Measurements from ENCODE around the gene FAF1. TPM values are rescaled to one million over a fixed set of nuclear protein-coding genes. Genes with fewer than 3 reads are reported as not detected.
"Not testable (repeated sequence)": the region's sequence is repeated elsewhere in the genome, so short reads cannot be mapped to it uniquely, and the experiment has no call there.

The FAF1 gene
- 10 to 100 TPM; 39.7 to 60.6 (median 42.9) TPM for total RNA-seq

GRCh38 chr1:50959913-50960844 is at the start of gene FAF1:
Gene FAF1, minus strand, starts transcription at chr1:50960267. Its CDS starts 456 bp downstream, at chr1:50959811.
- H3K36me3 ChIP-seq, result no peaks in the 10 kb centered on the region
- H3K4me1 ChIP-seq, result peaks cover 21 to 34% (median 27%) of the 10 kb centered on the region in 4 donors
- no peaks in the 10 kb centered on the region for H3K9me3 ChIP-seq
- H3K27ac ChIP-seq (replicated peaks in 1 of 4), result peak within 1 kb of the TSS; percentile 82 to 91 (median 87)
- DNase-seq (ENCODE audit: extremely low spot score), result peak; percentile 99
- peak within 1 kb of the TSS; percentile 68 to 89 (median 72) for H3K4me3 ChIP-seq
- H3K27me3 ChIP-seq, result no peaks in the 10 kb centered on the region
- under 1% methylated on average over 11 of the region's 80 CpGs for WGBS
- TF ChIP-seq POLR2AphosphoS5 (IDR thresholded peaks at IDR 0.05) (peak; percentile 98), CTCF (IDR thresholded peaks at IDR 0.05) (peak; percentile 25 to 32 (median 31)), EP300 (IDR thresholded peaks at IDR 0.05) (no peak), POLR2A (IDR thresholded peaks at IDR 0.05; ENCODE audit: low read depth) (peak; percentile 92)
- intact Hi-C loops (cut with DNase I), result no loop called here

- DNase-seq (ENCODE audit: extremely low spot score), result no peak
- H3K4me3 ChIP-seq, result no peak overlapping the region
- H3K27ac ChIP-seq (replicated peaks in 1 of 4), result no peak overlapping the region
- intact Hi-C loops (cut with DNase I), result no loop called here
- H3K27me3 ChIP-seq, result no peaks in the 10 kb centered on the region
- WGBS, result 64% methylated on average over 3 of the region's 3 CpGs
- H3K4me1 ChIP-seq, result no peaks in the 10 kb centered on the region
- H3K9me3 ChIP-seq, result peaks cover 0 to 10% (median 2%) of the 10 kb centered on the region in 4 donors
- TF ChIP-seq POLR2A (IDR thresholded peaks at IDR 0.05; ENCODE audit: low read depth) (no peak), POLR2AphosphoS5 (IDR thresholded peaks at IDR 0.05) (no peak), EP300 (IDR thresholded peaks at IDR 0.05) (no peak), CTCF (IDR thresholded peaks at IDR 0.05) (no peak)
- no peaks in the 10 kb centered on the region for H3K36me3 ChIP-seq
These were observed 49.3 kb upstream of the FAF1 start for GRCh38 chr1:51009381-51009780.

- H3K36me3 ChIP-seq; intact Hi-C loops (cut with DNase I); H3K4me3 ChIP-seq; H3K27me3 ChIP-seq; DNase-seq (ENCODE audit: extremely low spot score); H3K4me1 ChIP-seq; H3K27ac ChIP-seq (replicated peaks in 1 of 4); H3K9me3 ChIP-seq: not testable (repeated sequence)
- 82% methylated on average over 4 of the region's 4 CpGs for WGBS
These were observed 45.5 kb upstream of the FAF1 start for GRCh38 chr1:51005549-51005948.

GRCh38 chr1:51002516-51002915 is 42.4 kb upstream of the FAF1 start:
- no peak overlapping the region for H3K4me3 ChIP-seq
- intact Hi-C loops (cut with DNase I), result no loop called here
- H3K9me3 ChIP-seq, result no peaks in the 10 kb centered on the region
- no peak overlapping the region for H3K27ac ChIP-seq (replicated peaks in 1 of 4)
- no peaks in the 10 kb centered on the region for H3K27me3 ChIP-seq
- TF ChIP-seq CTCF (IDR thresholded peaks at IDR 0.05) (no peak), POLR2AphosphoS5 (IDR thresholded peaks at IDR 0.05) (no peak), EP300 (IDR thresholded peaks at IDR 0.05) (no peak), POLR2A (IDR thresholded peaks at IDR 0.05; ENCODE audit: low read depth) (no peak)
- 92% methylated on average over 6 of the region's 6 CpGs for WGBS
- peaks cover 0 to 6% (median 0%) of the 10 kb centered on the region in 4 donors for H3K36me3 ChIP-seq
- no peaks in the 10 kb centered on the region for H3K4me1 ChIP-seq
- DNase-seq (ENCODE audit: extremely low spot score), result no peak

- no peak for TF ChIP-seq POLR2A (IDR thresholded peaks at IDR 0.05; ENCODE audit: low read depth)
- no peak for TF ChIP-seq POLR2AphosphoS5 (IDR thresholded peaks at IDR 0.05)
- no peak for TF ChIP-seq EP300 (IDR thresholded peaks at IDR 0.05)
- TF ChIP-seq CTCF (IDR thresholded peaks at IDR 0.05), result no peak
- peaks cover 0 to 6% (median 0%) of the 10 kb centered on the region in 4 donors for H3K36me3 ChIP-seq
- H3K27me3 ChIP-seq, result no peaks in the 10 kb centered on the region
- no peak overlapping the region for H3K4me3 ChIP-seq
- 70% methylated on average over 2 of the region's 2 CpGs for WGBS
- H3K9me3 ChIP-seq, result no peaks in the 10 kb centered on the region
- no peaks in the 10 kb centered on the region for H3K4me1 ChIP-seq
- intact Hi-C loops (cut with DNase I), result no loop called here
- DNase-seq (ENCODE audit: extremely low spot score), result no peak
- no peak overlapping the region for H3K27ac ChIP-seq (replicated peaks in 1 of 4)
These were observed 40.6 kb upstream of the FAF1 start for GRCh38 chr1:51000651-51001050.

Data from esophagus muscularis mucosa (tissue), 4 donors.